CD4-positive, alpha-beta T cell (primary cell): ENCODE data around the gene HIVEP3. TPM values are rescaled to one million over a fixed set of nuclear protein-coding genes. Genes with fewer than 3 reads are reported as not detected.

ENCODE experiments used
- ATAC-seq: fragments of 200-7000 bp; cut with Tn5 transposase; one replicate; pipeline ENCODE4 v1.10.0; 2022; ENCODE audit warnings: mild to moderate bottlenecking; ENCODE audit not compliant: poor library complexity
- CTCF ChIA-PET: fragments of 350-600 bp; sonication (Branson Sonifier 250); formaldehyde crosslinking; loops from one replicate; lab custom pipeline; 2021; ENCODE audit warnings: antibody characterized with exemption, inconsistent platforms; lab: Charles Lee
- POLR2A ChIA-PET: fragments of 350-600 bp; sonication (Branson Sonifier 250); formaldehyde crosslinking; loops from one replicate; lab custom pipeline; 2021; ENCODE audit warnings: antibody characterized with exemption, inconsistent platforms; lab: Charles Lee
- DNase-seq, 14 experiments: peaks; one replicate each; pipeline ENCODE4 v3.0.0-alpha.2; 2013 to 2020; ENCODE audit warnings: mixed read lengths in 2 of 14
- H3K27ac ChIP-seq, 2 donors: one replicate each; pipeline versions ENCODE4 v1.5.1 to v1.7.0; 2013; ENCODE audit warnings: low read length in 2 of 2, low read depth in 1 of 2, mild to moderate bottlenecking in 1 of 2
- H3K27me3 ChIP-seq, 2 experiments: 1 replicate in 1 of 2; 2 replicates in 1 of 2; pipeline versions ENCODE4 v1.6.1 to v1.7.0; 2013; ENCODE audit warnings: low read length in 2 of 2, control low read depth in 1 of 2, mild to moderate bottlenecking in 1 of 2, moderate library complexity in 1 of 2; ENCODE audit not compliant: insufficient read depth in 2 of 2, control insufficient read depth in 1 of 2
- H3K36me3 ChIP-seq: one replicate; pipeline ENCODE4 v1.6.1; 2013; ENCODE audit warnings: low read length, control low read depth; ENCODE audit not compliant: insufficient read depth
- H3K4me1 ChIP-seq: one replicate; pipeline ENCODE4 v1.6.1; 2013; ENCODE audit warnings: low read length, control low read depth; ENCODE audit not compliant: insufficient read depth
- H3K4me3 ChIP-seq: one replicate; pipeline ENCODE4 v1.5.1; 2013; ENCODE audit warnings: mild to moderate bottlenecking, low read length, moderate library complexity
- H3K9me3 ChIP-seq, 2 experiments: 1 replicate in 1 of 2; 2 replicates in 1 of 2; pipeline versions ENCODE4 v1.6.1 to v1.7.0; 2013; ENCODE audit warnings: low read length in 2 of 2, mild to moderate bottlenecking in 2 of 2, control low read depth in 1 of 2, moderate library complexity in 1 of 2; ENCODE audit not compliant: control insufficient read depth in 1 of 2, insufficient read depth in 1 of 2
- H3K27ac Mint-ChIP-seq: one replicate; pipeline ENCODE4 v1.8.0; 2020; ENCODE audit warnings: mixed read lengths
- H3K27me3 Mint-ChIP-seq: one replicate; pipeline ENCODE4 v1.8.0; 2021; ENCODE audit warnings: mixed read lengths
- H3K36me3 Mint-ChIP-seq: one replicate; pipeline ENCODE4 v1.8.0; 2021; ENCODE audit warnings: low read depth, mixed read lengths
- H3K4me1 Mint-ChIP-seq: one replicate; pipeline ENCODE4 v1.8.0; 2021; ENCODE audit warnings: low read depth, mixed read lengths
- H3K4me3 Mint-ChIP-seq: one replicate; pipeline ENCODE4 v1.8.0; 2020; ENCODE audit warnings: mild to moderate bottlenecking, mixed read lengths
- H3K9me3 Mint-ChIP-seq: one replicate; pipeline ENCODE4 v1.8.0; 2020; ENCODE audit warnings: mixed read lengths
- intact Hi-C, 2 experiments: fragments of 100-400 bp; cut with DNase I in 1 of 2; cut with micrococcal nuclease in 1 of 2; formaldehyde crosslinking; loops; one replicate each; pipeline versions ENCODE4 v1.15.1 to v1.9.0; 2023 to 2025; cut with DNase I, micrococcal nuclease
- total RNA-seq, 174 experiments: library from RNA in 2 of 174; stranded (reverse) in 2 of 174; gene quantifications; one replicate each; pipeline ENCODE4 v1.2.3 and lab custom pipeline; 2021 to 2026
- TF ChIP-seq, protein P1 (sequence below): fragments of 200-600 bp; IDR thresholded peaks from one replicate; pipeline ENCODE4 v1.8.0; 2022; ENCODE audit warnings: antibody characterized with exemption, mild to moderate bottlenecking

HIVEP3 gene
- total RNA-seq, 2 experiments from 2014 or later = 5.1 to 5.4 TPM

DNA sequence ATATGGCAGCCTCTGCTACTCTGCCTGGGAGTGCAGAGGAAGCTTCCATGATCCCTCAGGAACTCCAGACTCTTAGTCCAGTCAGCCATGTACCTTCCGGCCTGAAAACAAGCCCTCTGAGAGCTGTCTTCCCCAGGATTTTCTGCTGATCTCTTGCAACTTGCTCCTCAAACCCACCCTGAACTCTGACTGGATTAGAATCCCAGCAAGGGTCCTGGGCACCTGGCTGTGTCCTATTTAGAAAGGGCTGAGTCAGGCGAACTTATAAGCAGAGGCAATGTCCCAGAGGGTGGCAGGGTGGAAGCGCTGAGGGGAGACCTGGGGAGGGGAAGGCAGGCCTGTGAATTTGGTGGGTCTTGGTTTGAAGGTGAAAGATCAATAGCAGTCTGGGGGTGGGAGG lies 249.8 kb downstream of the HIVEP3 start:
- TF ChIP-seq, protein P1, sequence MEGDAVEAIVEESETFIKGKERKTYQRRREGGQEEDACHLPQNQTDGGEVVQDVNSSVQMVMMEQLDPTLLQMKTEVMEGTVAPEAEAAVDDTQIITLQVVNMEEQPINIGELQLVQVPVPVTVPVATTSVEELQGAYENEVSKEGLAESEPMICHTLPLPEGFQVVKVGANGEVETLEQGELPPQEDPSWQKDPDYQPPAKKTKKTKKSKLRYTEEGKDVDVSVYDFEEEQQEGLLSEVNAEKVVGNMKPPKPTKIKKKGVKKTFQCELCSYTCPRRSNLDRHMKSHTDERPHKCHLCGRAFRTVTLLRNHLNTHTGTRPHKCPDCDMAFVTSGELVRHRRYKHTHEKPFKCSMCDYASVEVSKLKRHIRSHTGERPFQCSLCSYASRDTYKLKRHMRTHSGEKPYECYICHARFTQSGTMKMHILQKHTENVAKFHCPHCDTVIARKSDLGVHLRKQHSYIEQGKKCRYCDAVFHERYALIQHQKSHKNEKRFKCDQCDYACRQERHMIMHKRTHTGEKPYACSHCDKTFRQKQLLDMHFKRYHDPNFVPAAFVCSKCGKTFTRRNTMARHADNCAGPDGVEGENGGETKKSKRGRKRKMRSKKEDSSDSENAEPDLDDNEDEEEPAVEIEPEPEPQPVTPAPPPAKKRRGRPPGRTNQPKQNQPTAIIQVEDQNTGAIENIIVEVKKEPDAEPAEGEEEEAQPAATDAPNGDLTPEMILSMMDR = no peak
- Mint-ChIP-seq H3K36me3 (no peaks in the 10 kb centered on the region), H3K9me3 (no peaks in the 10 kb centered on the region), H3K4me3 (no peak overlapping the region), H3K4me1 (peaks cover 93% of the 10 kb centered on the region), H3K27ac (peak overlapping the region; percentile 45), H3K27me3 (no peaks in the 10 kb centered on the region)
- H3K9me3 ChIP-seq = no peaks in the 10 kb centered on the region
- no peaks in the 10 kb centered on the region for H3K36me3 ChIP-seq
- no peaks in the 10 kb centered on the region for H3K27me3 ChIP-seq
- DNase-seq = no peak
- H3K4me3 ChIP-seq = no peak overlapping the region
- POLR2A ChIA-PET = interaction anchor here (0.7 kb wide), 1 partner anchor 13 kb away, joined by 3 read pairs; no protein-coding TSS in a partner anchor
- H3K27ac ChIP-seq = no peak overlapping the region
- ATAC-seq = no peak
- intact Hi-C loops = loop anchor here in 1 of 2 experiments (10.0 kb wide), 1 partner anchor 304 kb away; the partner anchor contains the start of gene FOXO6
- peaks cover 99% of the 10 kb centered on the region for H3K4me1 ChIP-seq
- CTCF ChIA-PET = no interaction called here

DNA sequence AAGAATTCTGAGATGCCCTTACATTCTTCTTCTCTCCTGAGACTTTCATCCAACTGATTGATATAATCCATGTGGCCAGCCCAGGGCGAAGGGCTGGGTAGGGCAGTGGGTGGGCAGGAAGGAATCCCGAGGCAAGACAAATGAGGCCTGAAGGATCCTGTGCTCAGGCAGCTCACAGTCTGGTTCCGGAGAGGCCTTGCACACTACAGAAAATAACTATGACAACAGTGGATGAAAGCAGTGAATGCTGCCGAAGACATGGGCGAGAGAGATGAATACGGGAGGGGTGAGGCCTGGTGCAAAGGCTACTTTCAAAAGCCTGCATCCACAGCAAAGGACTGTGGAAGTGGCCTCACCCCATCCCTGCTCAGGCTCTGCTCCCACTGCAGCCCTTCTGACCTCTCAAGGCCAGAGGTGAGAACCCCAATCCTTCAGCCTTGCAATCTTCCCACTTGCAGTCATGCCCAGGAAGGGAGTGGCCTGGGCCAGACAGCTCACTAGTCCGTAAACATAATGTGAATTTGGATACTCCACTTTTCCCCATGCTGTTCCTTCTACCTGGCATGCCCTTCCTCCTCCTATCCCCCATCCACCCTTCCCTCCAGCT lies 250.6 kb downstream of the HIVEP3 start:
- H3K27ac Mint-ChIP-seq = peak overlapping the region; percentile 67
- ATAC-seq (no peak), DNase-seq (no peak)
- POLR2A ChIA-PET = no interaction called here
- Histone ChIP-seq H3K4me1 (peaks cover 98% of the 10 kb centered on the region), H3K4me3 (no peak overlapping the region), H3K27ac (no peak overlapping the region), H3K36me3 (no peaks in the 10 kb centered on the region), H3K27me3 (no peaks in the 10 kb centered on the region), H3K9me3 (no peaks in the 10 kb centered on the region)
- H3K27me3 Mint-ChIP-seq = no peaks in the 10 kb centered on the region
- no peak overlapping the region for H3K4me3 Mint-ChIP-seq
- intact Hi-C loops = loop anchor here in 1 of 2 experiments (10.0 kb wide), 1 partner anchor 303 kb away; the partner anchor contains the start of gene FOXO6
- CTCF ChIA-PET = no interaction called here
- TF ChIP-seq, protein P1 = no peak
- H3K36me3 Mint-ChIP-seq = no peaks in the 10 kb centered on the region
- H3K9me3 Mint-ChIP-seq = no peaks in the 10 kb centered on the region
- peaks cover 88% of the 10 kb centered on the region for H3K4me1 Mint-ChIP-seq

DNA sequence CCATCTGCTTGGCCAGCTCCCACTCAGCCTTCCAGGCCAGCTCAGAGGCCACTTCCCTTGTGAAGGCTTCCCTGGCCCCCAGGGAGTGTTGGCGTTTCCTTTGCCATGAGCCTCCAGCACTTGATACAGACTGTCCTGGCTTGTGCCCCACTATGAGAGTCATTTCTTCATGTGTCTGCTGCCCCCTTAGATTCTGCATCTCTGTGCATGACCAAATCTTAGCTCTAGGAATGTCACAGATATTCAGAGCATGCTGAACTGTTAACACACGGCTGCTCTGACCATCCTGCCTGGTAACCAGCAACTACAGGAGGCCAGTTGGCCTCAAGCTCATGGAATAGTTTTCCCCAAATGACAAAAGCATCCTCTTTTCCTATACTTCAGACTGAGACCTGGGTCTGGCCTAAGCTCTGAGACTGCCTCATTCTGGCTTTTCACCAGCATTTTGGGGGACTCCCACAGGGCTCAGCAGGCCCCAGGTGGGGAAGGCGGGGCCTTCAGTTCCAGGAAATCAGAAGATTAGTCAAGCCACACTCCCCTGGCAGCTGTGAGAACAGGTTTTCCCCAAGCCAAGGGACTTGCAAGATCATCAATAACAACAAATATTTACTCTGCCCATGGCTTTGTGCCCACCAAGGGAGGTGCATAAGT lies 251.6 kb downstream of the HIVEP3 start:
- DNase-seq (peak in 13 of 14 experiments; percentile 19 to 83 (median 47)), ATAC-seq (peak; percentile 60)
- intact Hi-C loops = loop anchor here in 1 of 2 experiments (10.0 kb wide), 1 partner anchor 302 kb away; the partner anchor contains the start of gene FOXO6
- TF ChIP-seq, protein P1 = no peak
- H3K4me3 Mint-ChIP-seq = peak overlapping the region; percentile 40
- Histone ChIP-seq H3K9me3 (no peaks in the 10 kb centered on the region), H3K4me3 (no peak overlapping the region), H3K27me3 (no peaks in the 10 kb centered on the region), H3K36me3 (no peaks in the 10 kb centered on the region), H3K27ac (peak overlapping the region; percentile 38), H3K4me1 (peaks cover 94% of the 10 kb centered on the region)
- H3K27me3 Mint-ChIP-seq = no peaks in the 10 kb centered on the region
- peak overlapping the region; percentile 67 for H3K27ac Mint-ChIP-seq
- no peaks in the 10 kb centered on the region for H3K36me3 Mint-ChIP-seq
- ChIA-PET POLR2A (no interaction called here), CTCF (interaction anchor here (0.6 to 1.2 kb wide), 2 partner anchors 9 to 13 kb away, joined by 3 read pairs; no protein-coding TSS in a partner anchor)
- peaks cover 81% of the 10 kb centered on the region for H3K4me1 Mint-ChIP-seq
- no peaks in the 10 kb centered on the region for H3K9me3 Mint-ChIP-seq
